ENCODE measurements around the gene METTL1.
"Not testable (repeated sequence)": the region's sequence is repeated elsewhere in the genome, so short reads cannot be mapped to it uniquely, and the experiment has no call there.

METTL1 gene

DNA sequence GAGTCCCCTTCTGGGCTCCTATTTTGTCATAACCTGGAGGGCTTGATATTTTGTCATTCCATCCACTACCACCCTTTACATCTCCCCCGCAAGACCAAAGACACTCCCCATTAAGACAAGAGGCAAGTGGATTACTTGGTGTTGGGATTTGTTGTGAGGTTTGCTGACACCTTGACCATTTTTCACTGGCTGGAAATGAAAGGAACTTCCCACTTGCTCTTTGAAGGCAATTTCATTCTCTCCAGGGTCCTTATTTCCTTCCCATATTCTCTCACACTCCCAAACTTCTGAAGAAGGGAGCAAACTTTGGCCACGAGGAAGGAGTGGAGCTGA lies 48.3 kb downstream of the METTL1 start:
- Mint-ChIP-seq H3K36me3 (peaks cover 82% of the 10 kb centered on the region), H3K4me3 (no peak overlapping the region), H3K27ac (peak overlapping the region; percentile 83)

DNA sequence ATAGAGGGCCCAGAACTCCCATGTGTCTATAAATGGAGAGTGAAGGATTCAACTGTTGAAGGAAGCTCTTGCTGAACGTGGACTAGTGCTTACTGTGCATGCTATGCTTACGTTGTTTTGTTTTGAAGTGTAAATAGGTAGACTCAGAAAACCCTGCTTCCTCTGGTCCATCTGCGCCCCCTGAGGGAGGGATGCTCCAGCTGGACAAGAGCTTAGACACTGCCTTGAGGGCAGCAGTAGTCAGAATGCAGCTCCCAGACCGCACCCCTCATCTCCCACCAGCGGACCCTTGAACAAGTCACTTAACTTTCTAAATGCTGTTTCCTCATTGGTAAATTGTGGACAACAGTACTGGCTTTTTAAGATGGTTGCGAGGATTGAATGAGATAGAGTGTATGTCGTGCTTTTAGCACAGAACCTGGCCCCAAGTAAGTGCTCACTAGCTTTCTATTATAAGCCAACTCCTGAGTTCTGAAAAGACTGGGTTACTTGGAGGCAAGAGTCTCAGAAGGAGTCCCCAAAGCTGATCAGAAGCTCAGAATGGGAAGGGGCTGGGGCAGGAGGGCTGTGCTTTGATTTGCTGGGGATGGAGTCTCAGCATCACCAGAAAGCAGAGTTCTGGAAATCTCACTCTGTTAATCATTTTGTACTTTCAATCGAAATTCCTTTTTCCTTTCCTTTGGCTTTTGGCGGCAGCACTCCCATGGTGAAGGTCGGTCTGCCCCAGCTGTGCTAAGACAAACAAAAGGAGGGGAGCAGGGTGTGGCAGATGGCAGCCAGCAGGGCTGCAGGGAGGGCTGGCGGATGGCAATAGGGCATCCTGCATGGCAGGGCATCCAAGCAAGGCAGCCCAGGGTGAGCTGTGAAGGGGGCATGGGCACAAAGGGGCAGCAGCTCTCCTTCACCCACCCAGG lies 48.9 kb downstream of the METTL1 start:
- H3K36me3 Mint-ChIP-seq: peaks cover 82% of the 10 kb centered on the region
- H3K27ac Mint-ChIP-seq: peak overlapping the region; percentile 83

More for the DNA sequence above, 48.3 kb downstream of the METTL1 start:
- no peak for DNase-seq (ENCODE audit: low spot score in 2 of 2)
- H3K4me1 Mint-ChIP-seq: peaks cover 40% of the 10 kb centered on the region
- ATAC-seq: no peak
- H3K9me3 Mint-ChIP-seq: no peaks in the 10 kb centered on the region

DNA sequence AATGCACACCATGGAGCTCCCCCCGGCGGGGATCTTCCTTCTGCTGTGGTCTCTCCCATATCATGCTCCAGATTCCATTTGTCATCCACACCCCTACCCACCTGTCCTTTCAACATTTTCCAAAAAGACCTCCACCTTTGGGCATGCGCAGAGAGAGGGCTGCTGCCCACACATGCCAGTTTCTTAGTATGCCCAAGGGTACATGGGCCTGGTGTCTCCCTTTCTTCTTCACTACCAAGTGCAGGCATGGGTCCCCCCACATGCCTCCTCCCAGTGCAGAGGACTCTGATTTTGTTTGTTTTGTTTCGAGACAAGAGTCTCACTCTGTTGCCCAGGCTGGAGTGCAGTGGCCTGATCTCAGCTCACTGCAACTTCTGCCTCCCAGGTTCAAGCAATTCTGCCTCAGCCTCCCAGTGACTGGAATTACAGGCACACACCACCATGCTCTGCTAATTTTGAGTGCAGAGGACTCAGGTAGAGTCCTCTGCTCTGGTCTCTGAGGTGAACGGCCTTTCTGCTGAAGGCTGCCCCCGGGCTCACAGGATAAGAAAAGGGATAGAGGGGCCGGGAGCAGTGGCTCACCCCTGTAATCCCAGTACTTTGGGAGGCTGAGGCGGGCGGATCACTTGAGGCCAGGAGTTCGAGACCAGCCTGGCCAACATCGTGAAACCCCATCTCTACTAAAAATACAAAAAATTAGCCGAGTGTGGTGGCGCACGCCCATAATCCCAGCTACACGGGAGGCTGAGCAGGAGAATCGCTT lies 49.9 kb downstream of the METTL1 start:
- Mint-ChIP-seq H3K36me3 (peaks cover 86% of the 10 kb centered on the region), H3K4me1 (peaks cover 35% of the 10 kb centered on the region), H3K27ac (peak overlapping the region; percentile 73)
- H3K9me3 Mint-ChIP-seq; ATAC-seq; H3K4me3 Mint-ChIP-seq; DNase-seq (ENCODE audit: low spot score in 2 of 2): not testable (repeated sequence)

More for the DNA sequence above, 48.9 kb downstream of the METTL1 start:
- ATAC-seq: no peak
- H3K9me3 Mint-ChIP-seq: no peaks in the 10 kb centered on the region
- no peak overlapping the region for H3K4me3 Mint-ChIP-seq
- peaks cover 39% of the 10 kb centered on the region for H3K4me1 Mint-ChIP-seq
- no peak for DNase-seq (ENCODE audit: low spot score in 2 of 2)

DNA sequence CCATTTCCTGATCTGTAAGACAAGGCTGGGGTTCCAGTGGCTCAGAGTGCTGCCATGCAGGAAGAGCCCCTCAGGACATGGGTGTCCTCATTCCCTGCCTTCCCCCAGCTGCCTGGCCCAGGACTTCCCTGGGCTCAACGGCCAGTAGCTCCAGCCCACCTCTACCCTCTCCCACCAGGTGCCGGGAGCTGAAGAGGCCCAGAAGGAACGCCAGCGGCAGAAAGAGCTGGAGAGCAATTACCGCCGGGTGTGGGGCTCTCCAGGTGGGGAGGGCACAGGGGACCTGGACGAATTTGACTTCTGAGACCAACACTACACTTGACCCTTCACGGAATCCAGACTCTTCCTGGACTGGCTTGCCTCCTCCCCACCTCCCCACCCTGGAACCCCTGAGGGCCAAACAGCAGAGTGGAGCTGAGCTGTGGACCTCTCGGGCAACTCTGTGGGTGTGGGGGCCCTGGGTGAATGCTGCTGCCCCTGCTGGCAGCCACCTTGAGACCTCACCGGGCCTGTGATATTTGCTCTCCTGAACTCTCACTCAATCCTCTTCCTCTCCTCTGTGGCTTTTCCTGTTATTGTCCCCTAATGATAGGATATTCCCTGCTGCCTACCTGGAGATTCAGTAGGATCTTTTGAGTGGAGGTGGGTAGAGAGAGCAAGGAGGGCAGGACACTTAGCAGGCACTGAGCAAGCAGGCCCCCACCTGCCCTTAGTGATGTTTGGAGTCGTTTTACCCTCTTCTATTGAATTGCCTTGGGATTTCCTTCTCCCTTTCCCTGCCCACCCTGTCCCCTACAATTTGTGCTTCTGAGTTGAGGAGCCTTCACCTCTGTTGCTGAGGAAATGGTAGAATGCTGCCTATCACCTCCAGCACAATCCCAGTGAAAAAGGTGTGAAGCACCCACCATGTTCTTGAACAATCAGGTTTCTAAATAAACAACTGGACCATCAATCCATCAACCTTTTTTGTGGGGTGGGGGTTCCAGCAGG lies 51.0 kb downstream of the METTL1 start:
- peaks cover 30% of the 10 kb centered on the region for H3K4me1 Mint-ChIP-seq
- H3K27ac Mint-ChIP-seq: peak overlapping the region; percentile 73
- no peak overlapping the region for H3K4me3 Mint-ChIP-seq
- H3K9me3 Mint-ChIP-seq: no peaks in the 10 kb centered on the region
- no peak for ATAC-seq
- no peak for DNase-seq (ENCODE audit: low spot score in 2 of 2)
- H3K36me3 Mint-ChIP-seq: peaks cover 86% of the 10 kb centered on the region

DNA sequence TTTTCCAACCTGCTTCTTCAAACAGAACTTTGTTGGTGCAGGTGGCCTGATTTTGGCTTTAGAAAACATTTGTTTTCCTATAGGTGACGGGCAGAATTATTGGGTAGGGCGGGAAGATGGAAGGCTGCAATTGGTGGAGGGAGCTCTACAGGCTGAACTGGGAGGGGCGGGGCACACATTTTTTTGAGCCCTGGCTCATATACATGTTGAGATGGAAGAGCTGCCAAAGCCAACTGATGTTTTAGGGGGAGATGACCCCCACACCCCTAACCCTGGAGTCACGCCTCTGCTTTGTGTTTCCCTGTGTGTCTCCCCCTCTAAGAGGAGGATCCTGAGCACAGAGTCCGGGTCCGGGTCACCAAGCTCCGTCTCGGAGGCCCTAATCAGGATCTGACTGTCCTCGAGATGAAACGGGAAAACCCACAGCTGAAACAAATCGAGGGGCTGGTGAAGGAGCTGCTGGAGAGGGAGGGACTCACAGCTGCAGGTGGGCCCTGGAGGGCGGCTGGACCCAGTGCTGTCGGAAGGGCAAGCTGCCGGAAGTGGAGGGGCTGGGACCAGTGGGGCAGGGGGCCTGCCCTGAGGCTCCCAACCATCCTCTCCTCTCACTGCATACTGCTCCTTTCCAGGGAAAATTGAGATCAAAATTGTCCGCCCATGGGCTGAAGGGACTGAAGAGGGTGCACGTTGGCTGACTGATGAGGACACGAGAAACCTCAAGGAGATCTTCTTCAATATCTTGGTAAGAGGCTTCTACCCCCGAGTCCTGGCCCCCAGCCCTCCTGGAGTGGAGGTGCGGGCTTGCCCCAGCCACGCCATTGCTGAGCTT lies 51.9 kb downstream of the METTL1 start:
- DNase-seq (ENCODE audit: low spot score in 2 of 2) (no peak), ATAC-seq (no peak)
- Mint-ChIP-seq H3K27ac (peak overlapping the region; percentile 73), H3K4me1 (peaks cover 23% of the 10 kb centered on the region), H3K36me3 (peaks cover 89% of the 10 kb centered on the region), H3K4me3 (no peak overlapping the region), H3K9me3 (no peaks in the 10 kb centered on the region)

DNA sequence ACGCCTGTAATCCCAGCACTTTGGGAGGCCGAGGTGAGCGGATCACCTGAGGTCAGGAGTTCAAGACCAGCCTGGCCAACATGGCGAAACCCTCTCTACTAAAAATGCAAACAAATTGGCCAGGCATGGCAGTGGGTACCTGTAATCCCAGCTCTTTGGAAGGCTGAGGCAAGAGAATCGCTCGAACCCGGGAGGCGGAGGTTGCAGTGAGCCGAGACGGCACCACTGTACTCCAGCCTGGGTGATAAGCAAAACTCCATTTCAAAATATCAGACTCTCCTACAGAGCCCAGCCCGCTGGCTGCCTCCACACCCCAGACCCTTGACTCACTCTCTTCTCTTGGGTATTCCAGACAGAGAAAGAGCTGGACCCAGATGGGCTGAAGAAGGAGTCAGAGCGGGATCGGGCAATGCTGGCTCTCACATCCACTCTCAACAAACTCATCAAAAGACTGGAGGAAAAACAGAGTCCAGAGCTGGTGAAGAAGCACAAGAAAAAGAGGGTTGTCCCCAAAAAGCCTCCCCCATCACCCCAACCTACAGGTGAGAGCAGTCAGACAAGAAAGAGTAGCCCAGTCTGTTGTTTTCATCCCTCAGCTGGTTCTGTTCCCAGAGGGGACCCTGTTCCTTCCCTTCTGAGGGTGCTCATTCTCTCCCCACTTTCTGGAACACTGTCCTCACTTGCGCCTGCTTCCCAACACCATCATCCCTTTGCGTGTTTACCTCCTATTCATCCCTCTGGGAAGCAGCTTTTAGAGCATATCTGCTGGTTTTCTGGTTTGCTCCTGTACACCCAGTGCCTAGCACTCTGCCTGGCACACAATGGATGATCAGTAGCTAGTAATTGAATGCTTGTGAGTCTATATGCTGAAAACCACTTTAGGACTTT lies 53.0 kb downstream of the METTL1 start:
- peaks cover 15% of the 10 kb centered on the region for H3K4me1 Mint-ChIP-seq
- peak overlapping the region; percentile 73 for H3K27ac Mint-ChIP-seq
- no peak overlapping the region for H3K4me3 Mint-ChIP-seq
- no peaks in the 10 kb centered on the region for H3K9me3 Mint-ChIP-seq
- ATAC-seq: no peak
- peaks cover 89% of the 10 kb centered on the region for H3K36me3 Mint-ChIP-seq
- DNase-seq (ENCODE audit: low spot score in 2 of 2): no peak

Measured in stimulated activated effector memory CD8-positive, alpha-beta T cell treated with anti-CD3 and anti-CD28 coated beads, Interleukin-12 subunit alpha, Interleukin-12 subunit beta, amount 100 ng/mL, for 72 hours (primary cell).